Endothelial cell of umbilical vein (primary cell): ENCODE measurements around the gene SUFU. TPM values are rescaled to one million over a fixed set of nuclear protein-coding genes. Genes with fewer than 3 reads are reported as not detected.

Experiments used
- BruUV-seq: library from RNA; stranded (reverse); fragments of 400-500 nt; replicated peaks from 2 replicates; lab custom pipeline; 2021; lab: Mats Ljungman, UMichigan
- CTCF ChIA-PET: fragments of 300-600, 350-600 bp; sonication (Branson Sonifier 250); formaldehyde crosslinking; loops from one replicate; lab custom pipeline; 2021; ENCODE audit warnings: antibody characterized with exemption, inconsistent platforms; lab: Charles Lee
- POLR2A ChIA-PET: fragments of 300-600, 350-600 bp; sonication (Branson Sonifier 250); formaldehyde crosslinking; loops from one replicate; lab custom pipeline; 2021; ENCODE audit warnings: antibody characterized with exemption, inconsistent platforms; lab: Charles Lee
- DNase-seq: peaks from one replicate; pipeline ENCODE4 v3.0.0-alpha.2; 2011; ENCODE audit warnings: low read depth, low spot score
- FAIRE-seq: peaks from 2 replicates; lab custom pipeline; 2011; peaks lifted over from hg19 to GRCh38; lab: Jason Lieb, UNC
- H2AFZ ChIP-seq: 2 replicates; pipeline ENCODE4 v1.6.0; 2012; ENCODE audit warnings: low read depth, low read length, control low read depth, inconsistent platforms
- H3K27ac ChIP-seq: 2 replicates; pipeline ENCODE4 v1.5.1; 2011; ENCODE audit warnings: low read depth, mild to moderate bottlenecking, control low read depth, low read length, moderate library complexity; ENCODE audit not compliant: insufficient read depth
- H3K27me3 ChIP-seq, 2 experiments: 2 replicates each; pipeline versions ENCODE4 v1.6.0 to v1.6.1; 2011; ENCODE audit warnings: low read length in 2 of 2, mixed read lengths in 1 of 2; ENCODE audit not compliant: control insufficient read depth in 2 of 2, insufficient read depth in 2 of 2
- H3K36me3 ChIP-seq, 2 experiments: 2 replicates in 1 of 2; 3 replicates in 1 of 2; pipeline ENCODE4 v1.5.1; 2011; ENCODE audit warnings: low read length in 2 of 2, mild to moderate bottlenecking in 1 of 2, moderate library complexity in 1 of 2; ENCODE audit not compliant: control insufficient read depth in 2 of 2, insufficient read depth in 2 of 2; ENCODE audit errors: extremely low read depth in 1 of 2
- H3K4me1 ChIP-seq: 3 replicates; pipeline ENCODE4 v1.5.1; 2011; ENCODE audit warnings: mild to moderate bottlenecking, low read length; ENCODE audit not compliant: control insufficient read depth, insufficient read depth; ENCODE audit errors: extremely low read depth
- H3K4me2 ChIP-seq: 2 replicates; pipeline ENCODE4 v1.6.1; 2011; ENCODE audit warnings: low read length, control low read depth, mixed read lengths; ENCODE audit not compliant: insufficient read depth
- H3K4me3 ChIP-seq, 3 experiments: fragments of 200-600 bp in 1 of 3; sonication (generic), shearing (Covaris generic) in 1 of 3; replicated peaks in 1 of 3; 2 replicates each; pipeline ENCODE4 v1.5.1; 2011 to 2016; ENCODE audit warnings: control low read depth in 3 of 3, low read length in 3 of 3, mild to moderate bottlenecking in 2 of 3, inconsistent platforms in 1 of 3, low read depth in 1 of 3, moderate library complexity in 1 of 3; ENCODE audit not compliant: insufficient read depth in 1 of 3
- H3K79me2 ChIP-seq: 2 replicates; pipeline ENCODE4 v1.6.0; 2012; ENCODE audit warnings: low read length, inconsistent platforms; ENCODE audit not compliant: control insufficient read depth, insufficient read depth
- H3K9ac ChIP-seq: replicated peaks from 2 replicates; pipeline ENCODE3; 2011; ENCODE audit warnings: low read length, control low read depth; ENCODE audit not compliant: insufficient read depth; ENCODE audit errors: extremely low read depth
- H3K9me1 ChIP-seq: replicated peaks from 3 replicates; pipeline ENCODE4 v1.6.0; 2011; ENCODE audit warnings: mild to moderate bottlenecking, low read length; ENCODE audit not compliant: control insufficient read depth, insufficient read depth; ENCODE audit errors: extremely low read depth
- H3K9me3 ChIP-seq: replicated peaks from 2 replicates; pipeline ENCODE4 v1.5.1; 2012; ENCODE audit warnings: low read length, inconsistent platforms; ENCODE audit not compliant: control insufficient read depth, insufficient read depth
- H4K20me1 ChIP-seq: replicated peaks from 2 replicates; pipeline ENCODE3; 2011; ENCODE audit warnings: mild to moderate bottlenecking, low read length; ENCODE audit not compliant: control insufficient read depth, insufficient read depth; ENCODE audit errors: extremely low read depth
- CTCF ChIP-seq, 2 donors: IDR thresholded peaks; 1 replicate in 1 of 2; 2 replicates in 1 of 2; pipeline ENCODE4 v1.5.1; 2011; ENCODE audit warnings: low read length in 2 of 2, mild to moderate bottlenecking in 2 of 2, moderate library complexity in 2 of 2, control low read depth in 1 of 2, inconsistent platforms in 1 of 2, low read depth in 1 of 2; ENCODE audit not compliant: insufficient read depth in 1 of 2; ENCODE audit errors: extremely low read depth in 1 of 2
- EZH2 ChIP-seq: IDR thresholded peaks from 2 replicates; pipeline ENCODE4 v1.6.1; 2012; ENCODE audit warnings: borderline replicate concordance, low read depth, mild to moderate bottlenecking, moderate library complexity, low read length, inconsistent platforms; ENCODE audit not compliant: severe bottlenecking
- FOS ChIP-seq: IDR thresholded peaks from 2 replicates; pipeline ENCODE4 v1.6.1; 2011; ENCODE audit warnings: mild to moderate bottlenecking, low read length, moderate library complexity, borderline replicate concordance; ENCODE audit not compliant: insufficient read depth
- GATA2 ChIP-seq: IDR thresholded peaks from 2 replicates; pipeline ENCODE4 v1.7.0; 2011; ENCODE audit warnings: low read depth, mild to moderate bottlenecking, moderate library complexity, mixed read lengths, low read length; ENCODE audit not compliant: insufficient read length, insufficient read depth
- MYC ChIP-seq: IDR thresholded peaks from one replicate; pipeline ENCODE4 v1.6.1; 2011; ENCODE audit warnings: mild to moderate bottlenecking, low read depth, low read length
- POLR2A ChIP-seq: IDR thresholded peaks from 2 replicates; pipeline ENCODE4 v1.6.1; 2012; ENCODE audit warnings: low read depth, mild to moderate bottlenecking, control low read depth, low read length
- POLR2AphosphoS5 ChIP-seq: IDR thresholded peaks from 2 replicates; pipeline ENCODE4 v1.6.1; 2012; ENCODE audit warnings: low read depth, mild to moderate bottlenecking, control low read depth, low read length, moderate library complexity; ENCODE audit not compliant: insufficient read depth
- dilution Hi-C: fragments of 300-500 bp; cut with MboI; formaldehyde crosslinking; loops from one replicate; pipeline ENCODE4 v1.15.0; 2019; ENCODE audit warnings: low sequenced_read_pairs; ENCODE audit not compliant: extremely low pct_ligation_motif_present
- intact Hi-C: fragments of 100-400 bp; cut with micrococcal nuclease; formaldehyde crosslinking; loops from one replicate; pipeline ENCODE4 v1.10.0; 2022
- polyA plus RNA-seq, 4 experiments: library from polyadenylated mRNA; depleted of rRNA in 3 of 4; stranded (reverse) in 3 of 4; unstranded in 1 of 4; fragments of >200 nt; gene quantifications; 2 replicates each; pipeline versions ENCODE4 v1.2.1 to v1.2.3, GENCODE V29; 2011 to 2012; ENCODE audit warnings: missing spikeins in 1 of 4
- total RNA-seq: library from RNA; stranded (reverse); gene quantifications from 2 replicates; pipeline ENCODE4 v1.2.3, GENCODE V29; 2021

The SUFU gene
- total and polyA plus RNA-seq, 2 donors (not counting 3 experiments of a cell fraction or from before 2014, with no cell fraction given), result 10.1 to 16.3 TPM

- ChIA-PET CTCF (interaction anchor here (0.8 to 1.8 kb wide), 2 partner anchors 15 to 27 kb away, joined by 3 to 7 read pairs; no protein-coding TSS in a partner anchor), POLR2A (no interaction called here)
- no peak overlapping the region for H3K27ac ChIP-seq
- H3K36me3 ChIP-seq, result peaks cover 14 to 42% of the 10 kb centered on the region in 2 experiments
- no peaks in the 10 kb centered on the region for H3K9me1 ChIP-seq
- no peak overlapping the region for H2AFZ ChIP-seq
- H4K20me1 ChIP-seq, result no peaks in the 10 kb centered on the region
- no peak overlapping the region for H3K9ac ChIP-seq
- TF ChIP-seq GATA2 (no peak), CTCF (IDR thresholded peaks at IDR 0.05; ENCODE audit: extremely low read depth in 1 of 2, insufficient read depth in 1 of 2, low read depth in 1 of 2, low read length in 2 of 2) (no peak), FOS (no peak), POLR2AphosphoS5 (no peak), POLR2A (no peak), MYC (no peak), EZH2 (no peak)
- FAIRE-seq (no peak), DNase-seq (no peak)
- no peaks in the 10 kb centered on the region for H3K9me3 ChIP-seq
- BruUV-seq, result no TSS peak
- intact Hi-C loops, result no loop called here
- H3K4me3 ChIP-seq, result no peak overlapping the region
- H3K4me2 ChIP-seq, result no peak overlapping the region
- peaks cover 29% of the 10 kb centered on the region for H3K4me1 ChIP-seq
- dilution Hi-C loops, result no loop called here
- H3K79me2 ChIP-seq, result peaks cover 55% of the 10 kb centered on the region
- H3K27me3 ChIP-seq, result no peaks in the 10 kb centered on the region
Observed at GRCh38 chr10:102654969-102655368, 151.2 kb downstream of the SUFU start.
